H9 (cell line): ENCODE measurements around the gene GPR35. TPM values are rescaled to one million over a fixed set of nuclear protein-coding genes. Genes with fewer than 3 reads are reported as not detected.

Source experiments
- DNase-seq: peaks from one replicate; pipeline ENCODE4 v3.0.0-alpha.2; 2017
- H2AFZ ChIP-seq: one replicate; pipeline ENCODE4 v1.6.1; 2013; ENCODE audit warnings: mild to moderate bottlenecking, low read length, control low read depth, moderate library complexity
- H2AK5ac ChIP-seq: 2 replicates; pipeline ENCODE4 v1.6.1; 2013; ENCODE audit warnings: low read length, control low read depth, mixed read lengths; ENCODE audit not compliant: insufficient read length
- H2BK120ac ChIP-seq: one replicate; pipeline ENCODE4 v1.6.1; 2013; ENCODE audit warnings: low read depth, mild to moderate bottlenecking, low read length, control low read depth, inconsistent platforms; ENCODE audit not compliant: poor library complexity, severe bottlenecking
- H2BK12ac ChIP-seq: 2 replicates; pipeline ENCODE4 v1.6.1; 2013; ENCODE audit warnings: low read length, control low read depth, mixed read lengths, low read depth; ENCODE audit not compliant: insufficient read length
- H2BK15ac ChIP-seq: 2 replicates; pipeline ENCODE4 v1.6.1; 2013; ENCODE audit warnings: low read depth, low read length, control low read depth
- H2BK20ac ChIP-seq: one replicate; pipeline ENCODE4 v1.6.1; 2013; ENCODE audit warnings: low read depth, mild to moderate bottlenecking, low read length, control low read depth, inconsistent platforms; ENCODE audit not compliant: poor library complexity, severe bottlenecking
- H2BK5ac ChIP-seq: 2 replicates; pipeline ENCODE4 v1.6.1; 2013; ENCODE audit warnings: low read length, control low read depth, mixed read lengths; ENCODE audit not compliant: insufficient read length
- H3K14ac ChIP-seq: 2 replicates; pipeline ENCODE4 v1.6.1; 2013; ENCODE audit warnings: low read length, control low read depth; ENCODE audit not compliant: insufficient read depth
- H3K18ac ChIP-seq: 2 replicates; pipeline ENCODE4 v1.6.1; 2013; ENCODE audit warnings: low read depth, mild to moderate bottlenecking, mixed read lengths, low read length, control low read depth; ENCODE audit not compliant: insufficient read length
- H3K23ac ChIP-seq: 2 replicates; pipeline ENCODE4 v1.6.1; 2013; ENCODE audit warnings: low read length, control low read depth, mixed read lengths, low read depth; ENCODE audit not compliant: insufficient read length
- H3K23me2 ChIP-seq: 2 replicates; pipeline ENCODE4 v1.6.1; 2013; ENCODE audit warnings: low read depth, mild to moderate bottlenecking, mixed read lengths, low read length, control low read depth; ENCODE audit not compliant: insufficient read length, poor library complexity, severe bottlenecking
- H3K27ac ChIP-seq: 2 replicates; pipeline ENCODE4 v1.5.1; 2013; ENCODE audit warnings: low read length, control low read depth, mixed read lengths, low read depth; ENCODE audit not compliant: insufficient read length
- H3K27me3 ChIP-seq: 2 replicates; pipeline ENCODE4 v1.6.1; 2013; ENCODE audit warnings: low read length, control low read depth, inconsistent platforms; ENCODE audit not compliant: insufficient read depth
- H3K4ac ChIP-seq: 2 replicates; pipeline ENCODE4 v1.6.1; 2013; ENCODE audit warnings: low read depth, mild to moderate bottlenecking, control low read depth, inconsistent platforms, low read length, moderate library complexity
- H3K4me1 ChIP-seq: 2 replicates; pipeline ENCODE4 v1.6.1; 2013; ENCODE audit warnings: low read length, control low read depth, inconsistent platforms; ENCODE audit not compliant: insufficient read depth
- H3K4me2 ChIP-seq: 2 replicates; pipeline ENCODE4 v1.6.1; 2013; ENCODE audit warnings: low read length, control low read depth, mixed read lengths; ENCODE audit not compliant: insufficient read length, insufficient read depth
- H3K56ac ChIP-seq: 2 replicates; pipeline ENCODE4 v1.6.1; 2013; ENCODE audit warnings: low read depth, mild to moderate bottlenecking, mixed read lengths, low read length, control low read depth; ENCODE audit not compliant: insufficient read length
- H3K79me1 ChIP-seq: 2 replicates; pipeline ENCODE4 v1.6.1; 2013; ENCODE audit warnings: low read depth, mild to moderate bottlenecking, moderate library complexity, low read length, control low read depth, inconsistent platforms; ENCODE audit not compliant: insufficient read depth, poor library complexity, severe bottlenecking
- H3K79me2 ChIP-seq: 2 replicates; pipeline ENCODE4 v1.6.1; 2013; ENCODE audit warnings: low read length, control low read depth, inconsistent platforms; ENCODE audit not compliant: insufficient read depth
- H3K9ac ChIP-seq: 2 replicates; pipeline ENCODE4 v1.6.1; 2013; ENCODE audit warnings: low read length, control low read depth, mixed read lengths; ENCODE audit not compliant: insufficient read length; ENCODE audit errors: extremely low read depth
- H3K9me3 ChIP-seq: one replicate; pipeline ENCODE4 v1.6.1; 2013; ENCODE audit warnings: low read depth, low read length, inconsistent platforms; ENCODE audit not compliant: control insufficient read depth
- H3T11ph ChIP-seq: one replicate; pipeline ENCODE4 v1.6.1; 2013; ENCODE audit warnings: mild to moderate bottlenecking, low read length, control low read depth, inconsistent platforms
- H4K20me1 ChIP-seq: one replicate; pipeline ENCODE4 v1.6.1; 2013; ENCODE audit not compliant: control insufficient read depth, insufficient read length, insufficient read depth
- H4K5ac ChIP-seq: 2 replicates; pipeline ENCODE4 v1.6.1; 2013; ENCODE audit warnings: low read depth, mild to moderate bottlenecking, mixed read lengths, low read length, control low read depth; ENCODE audit not compliant: insufficient read length
- H4K8ac ChIP-seq: replicated peaks from 2 replicates; pipeline ENCODE4 v1.6.1; 2013; ENCODE audit warnings: low read length, control low read depth, mixed read lengths, low read depth; ENCODE audit not compliant: insufficient read length
- H4K91ac ChIP-seq: 2 replicates; pipeline ENCODE4 v1.6.1; 2013; ENCODE audit warnings: low read depth, mild to moderate bottlenecking, moderate library complexity, mixed read lengths, low read length, control low read depth; ENCODE audit not compliant: insufficient read length
- H3K27ac Mint-ChIP-seq, 3 experiments: 2 replicates in 2 of 3; 3 replicates in 1 of 3; pipeline ENCODE4 v1.8.0; 2020 to 2021; ENCODE audit warnings: mixed read lengths in 3 of 3, mild to moderate bottlenecking in 1 of 3, moderate library complexity in 1 of 3
- H3K27me3 Mint-ChIP-seq: 2 replicates; pipeline ENCODE4 v1.8.0; 2021; ENCODE audit warnings: low read depth, mild to moderate bottlenecking, moderate library complexity, mixed read lengths
- H3K36me3 Mint-ChIP-seq, 3 experiments: 2 replicates in 2 of 3; 3 replicates in 1 of 3; pipeline ENCODE4 v1.8.0; 2020 to 2021; ENCODE audit warnings: low read depth in 3 of 3, mixed read lengths in 3 of 3; ENCODE audit not compliant: insufficient read depth in 1 of 3
- H3K4me1 Mint-ChIP-seq, 2 experiments: 2 replicates each; pipeline ENCODE4 v1.8.0; 2020; ENCODE audit warnings: mixed read lengths in 2 of 2
- H3K4me3 Mint-ChIP-seq, 2 experiments: 2 replicates in 1 of 2; 3 replicates in 1 of 2; pipeline ENCODE4 v1.8.0; 2020 to 2021; ENCODE audit warnings: mild to moderate bottlenecking in 2 of 2, mixed read lengths in 2 of 2, moderate library complexity in 1 of 2
- H3K9me3 Mint-ChIP-seq, 2 experiments: 2 replicates in 1 of 2; 3 replicates in 1 of 2; pipeline ENCODE4 v1.8.0; 2020; ENCODE audit warnings: mild to moderate bottlenecking in 2 of 2, mixed read lengths in 2 of 2, moderate library complexity in 1 of 2
- WGBS: extraction: QIAGEN DNeasy Blood & Tissue Kit; methylation state at CpG from one replicate; pipeline ENCODE4 v1.1.7; 2013; ENCODE audit warnings: missing lambda C conversion rate, low lambda C conversion rate, mixed read lengths; ENCODE audit not compliant: insufficient read length; ENCODE audit errors: extremely low coverage; 5-methylcytosine and 5-hydroxymethylcytosine counted together
- total RNA-seq: library from RNA; stranded (reverse); gene quantifications from 2 replicates; pipeline ENCODE4 v1.2.1, GENCODE V29; 2021
- TF ChIP-seq, protein P1 (sequence below): fragments of 200-600 bp; sonication (generic); conservative IDR thresholded peaks from 3 replicates; pipeline ENCODE4 v1.8.0; 2021; ENCODE audit warnings: antibody characterized with exemption, mild to moderate bottlenecking

GPR35 gene
- total RNA-seq, 1 experiment from 2014 or later = 1.4 TPM

DNA sequence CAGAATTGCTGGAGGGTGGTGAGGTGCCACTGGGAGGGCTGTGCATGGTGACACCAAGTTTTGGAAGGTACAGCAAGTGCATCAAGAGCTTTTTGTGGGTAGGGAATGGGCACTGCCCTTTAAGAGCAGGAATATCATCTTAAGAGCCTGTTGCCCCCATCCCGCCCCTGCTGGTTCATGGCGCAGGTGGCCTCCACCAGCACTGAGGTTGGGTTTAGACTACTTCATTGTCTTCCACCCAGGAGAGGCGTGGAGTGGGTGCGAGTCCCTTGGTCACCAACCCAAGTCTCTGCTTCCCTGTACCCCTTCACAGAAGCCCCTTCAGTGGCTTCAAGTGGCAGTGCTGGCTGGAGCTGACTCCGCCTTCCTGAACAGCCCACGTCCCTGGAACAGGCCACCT, 49.2 kb upstream of the GPR35 start:
- Histone ChIP-seq H3K27ac (no peak overlapping the region), H2BK5ac (no peak overlapping the region), H3K56ac (no peak overlapping the region), H3K23ac (no peak overlapping the region), H3K9me3 (no peaks in the 10 kb centered on the region), H3K4me1 (no peaks in the 10 kb centered on the region), H3K27me3 (no peaks in the 10 kb centered on the region), H3K18ac (no peak overlapping the region), H2AFZ (no peak overlapping the region), H3K23me2 (no peaks in the 10 kb centered on the region), H2BK12ac (no peak overlapping the region), H3K14ac (no peak overlapping the region), H2BK20ac (no peak overlapping the region), H4K5ac (no peak overlapping the region), H2BK120ac (no peak overlapping the region), H3T11ph (no peak overlapping the region), H3K4ac (no peak overlapping the region), H3K4me2 (no peak overlapping the region), H3K9ac (no peak overlapping the region), H3K79me2 (no peaks in the 10 kb centered on the region), H2BK15ac (no peak overlapping the region), H4K8ac (no peak overlapping the region), H3K79me1 (no peaks in the 10 kb centered on the region), H4K91ac (no peak overlapping the region), H4K20me1 (no peaks in the 10 kb centered on the region), H2AK5ac (no peak overlapping the region)
- TF ChIP-seq, protein P1, sequence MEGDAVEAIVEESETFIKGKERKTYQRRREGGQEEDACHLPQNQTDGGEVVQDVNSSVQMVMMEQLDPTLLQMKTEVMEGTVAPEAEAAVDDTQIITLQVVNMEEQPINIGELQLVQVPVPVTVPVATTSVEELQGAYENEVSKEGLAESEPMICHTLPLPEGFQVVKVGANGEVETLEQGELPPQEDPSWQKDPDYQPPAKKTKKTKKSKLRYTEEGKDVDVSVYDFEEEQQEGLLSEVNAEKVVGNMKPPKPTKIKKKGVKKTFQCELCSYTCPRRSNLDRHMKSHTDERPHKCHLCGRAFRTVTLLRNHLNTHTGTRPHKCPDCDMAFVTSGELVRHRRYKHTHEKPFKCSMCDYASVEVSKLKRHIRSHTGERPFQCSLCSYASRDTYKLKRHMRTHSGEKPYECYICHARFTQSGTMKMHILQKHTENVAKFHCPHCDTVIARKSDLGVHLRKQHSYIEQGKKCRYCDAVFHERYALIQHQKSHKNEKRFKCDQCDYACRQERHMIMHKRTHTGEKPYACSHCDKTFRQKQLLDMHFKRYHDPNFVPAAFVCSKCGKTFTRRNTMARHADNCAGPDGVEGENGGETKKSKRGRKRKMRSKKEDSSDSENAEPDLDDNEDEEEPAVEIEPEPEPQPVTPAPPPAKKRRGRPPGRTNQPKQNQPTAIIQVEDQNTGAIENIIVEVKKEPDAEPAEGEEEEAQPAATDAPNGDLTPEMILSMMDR = no peak
- Mint-ChIP-seq H3K36me3 (no peaks in the 10 kb centered on the region), H3K27me3 (no peaks in the 10 kb centered on the region), H3K9me3 (no peaks in the 10 kb centered on the region), H3K4me3 (no peak overlapping the region; a peak in 1 of 5 replicates), H3K4me1 (peaks cover 7 to 8% of the 10 kb centered on the region in 2 experiments), H3K27ac (no peak overlapping the region)
- DNase-seq = no peak
- no CpG with 5 or more reads among the region's 6 CpGs for WGBS
